ENCODE data around the gene FAM83C.

Gene FAM83C

DNA sequence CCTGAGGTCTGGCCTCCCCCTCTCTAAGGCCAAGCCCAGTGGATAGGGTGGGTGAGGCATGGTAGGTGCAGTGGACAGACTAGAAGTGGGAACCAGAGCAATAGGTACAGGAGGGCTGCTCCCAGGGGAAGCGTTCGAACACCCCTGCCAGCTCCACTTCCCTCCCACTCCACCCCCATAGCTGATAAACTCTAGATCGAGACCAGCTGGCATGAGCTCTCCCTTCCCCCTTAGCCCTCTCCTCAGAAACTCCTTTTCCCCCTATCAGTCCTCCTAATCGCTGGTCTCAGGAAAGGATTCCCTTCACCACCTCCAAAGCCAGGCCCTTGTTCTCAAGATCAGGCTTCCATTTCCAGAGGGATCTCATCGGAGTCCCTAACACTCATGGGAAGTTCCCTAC, 6.0 kb upstream of the FAM83C start:
- no peak overlapping the region for H2AFZ ChIP-seq (ENCODE audit: low read depth, low read length)
- H3K4me2 ChIP-seq (ENCODE audit: low read length), result no peak overlapping the region
- TF ChIP-seq, protein P1, sequence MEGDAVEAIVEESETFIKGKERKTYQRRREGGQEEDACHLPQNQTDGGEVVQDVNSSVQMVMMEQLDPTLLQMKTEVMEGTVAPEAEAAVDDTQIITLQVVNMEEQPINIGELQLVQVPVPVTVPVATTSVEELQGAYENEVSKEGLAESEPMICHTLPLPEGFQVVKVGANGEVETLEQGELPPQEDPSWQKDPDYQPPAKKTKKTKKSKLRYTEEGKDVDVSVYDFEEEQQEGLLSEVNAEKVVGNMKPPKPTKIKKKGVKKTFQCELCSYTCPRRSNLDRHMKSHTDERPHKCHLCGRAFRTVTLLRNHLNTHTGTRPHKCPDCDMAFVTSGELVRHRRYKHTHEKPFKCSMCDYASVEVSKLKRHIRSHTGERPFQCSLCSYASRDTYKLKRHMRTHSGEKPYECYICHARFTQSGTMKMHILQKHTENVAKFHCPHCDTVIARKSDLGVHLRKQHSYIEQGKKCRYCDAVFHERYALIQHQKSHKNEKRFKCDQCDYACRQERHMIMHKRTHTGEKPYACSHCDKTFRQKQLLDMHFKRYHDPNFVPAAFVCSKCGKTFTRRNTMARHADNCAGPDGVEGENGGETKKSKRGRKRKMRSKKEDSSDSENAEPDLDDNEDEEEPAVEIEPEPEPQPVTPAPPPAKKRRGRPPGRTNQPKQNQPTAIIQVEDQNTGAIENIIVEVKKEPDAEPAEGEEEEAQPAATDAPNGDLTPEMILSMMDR (IDR thresholded peaks at IDR 0.05; ENCODE audit: low read depth, low read length), result no peak
- no peak for TF ChIP-seq EZH2phosphoT487 (IDR thresholded peaks at IDR 0.05; ENCODE audit: low read depth)
- H3K36me3 ChIP-seq (replicated peaks; ENCODE audit: low read depth, low read length), result no peaks in the 10 kb centered on the region
- H3K4me1 ChIP-seq (ENCODE audit: low read length), result peaks cover 12% of the 10 kb centered on the region
- H3K4me3 ChIP-seq (ENCODE audit: low read length), result no peak overlapping the region
- no peak overlapping the region for H3K27ac ChIP-seq (ENCODE audit: low read length)
- H3K9me3 ChIP-seq (ENCODE audit: insufficient read depth, low read length), result no peaks in the 10 kb centered on the region
- H3K79me2 ChIP-seq (ENCODE audit: low read length), result no peaks in the 10 kb centered on the region
- no peaks in the 10 kb centered on the region for H3K27me3 ChIP-seq (ENCODE audit: low read depth, low read length)
- H3K9ac ChIP-seq (ENCODE audit: low read length), result no peak overlapping the region
- no peaks in the 10 kb centered on the region for H4K20me1 ChIP-seq (ENCODE audit: insufficient read depth, low read length)

GRCh38 chr20:35297740-35298139, 5.5 kb upstream of the FAM83C start:
- TF ChIP-seq EZH2phosphoT487 (IDR thresholded peaks at IDR 0.05; ENCODE audit: low read depth), result no peak
- TF ChIP-seq, protein P1 (IDR thresholded peaks at IDR 0.05; ENCODE audit: low read depth, low read length), result no peak
- H3K4me3 ChIP-seq (ENCODE audit: low read length), result no peak overlapping the region
- H3K9ac ChIP-seq (ENCODE audit: low read length), result no peak overlapping the region

GRCh38 chr20:35297155-35297554, 4.9 kb upstream of the FAM83C start:
- peaks cover 1% of the 10 kb centered on the region for H3K4me1 ChIP-seq (ENCODE audit: low read length)
- H4K20me1 ChIP-seq (ENCODE audit: insufficient read depth, low read length), result no peaks in the 10 kb centered on the region
- TF ChIP-seq, protein P1 (IDR thresholded peaks at IDR 0.05; ENCODE audit: low read depth, low read length), result no peak
- TF ChIP-seq EZH2phosphoT487 (IDR thresholded peaks at IDR 0.05; ENCODE audit: low read depth), result no peak
- no peak overlapping the region for H3K27ac ChIP-seq (ENCODE audit: low read length)
- no peaks in the 10 kb centered on the region for H3K79me2 ChIP-seq (ENCODE audit: low read length)
- no peak overlapping the region for H3K9ac ChIP-seq (ENCODE audit: low read length)
- no peak overlapping the region for H2AFZ ChIP-seq (ENCODE audit: low read depth, low read length)
- no peak overlapping the region for H3K4me2 ChIP-seq (ENCODE audit: low read length)
- H3K27me3 ChIP-seq (ENCODE audit: low read depth, low read length), result no peaks in the 10 kb centered on the region
- no peaks in the 10 kb centered on the region for H3K9me3 ChIP-seq (ENCODE audit: insufficient read depth, low read length)
- H3K4me3 ChIP-seq (ENCODE audit: low read length), result no peak overlapping the region
- no peaks in the 10 kb centered on the region for H3K36me3 ChIP-seq (replicated peaks; ENCODE audit: low read depth, low read length)

More at GRCh38 chr20:35297740-35298139, 5.5 kb upstream of the FAM83C start:
- no peaks in the 10 kb centered on the region for H3K27me3 ChIP-seq (ENCODE audit: low read depth, low read length)
- no peak overlapping the region for H3K27ac ChIP-seq (ENCODE audit: low read length)
- H3K36me3 ChIP-seq (replicated peaks; ENCODE audit: low read depth, low read length), result no peaks in the 10 kb centered on the region
- H3K4me2 ChIP-seq (ENCODE audit: low read length), result no peak overlapping the region
- peaks cover 7% of the 10 kb centered on the region for H3K4me1 ChIP-seq (ENCODE audit: low read length)
- H2AFZ ChIP-seq (ENCODE audit: low read depth, low read length), result no peak overlapping the region
- H3K79me2 ChIP-seq (ENCODE audit: low read length), result no peaks in the 10 kb centered on the region
- no peaks in the 10 kb centered on the region for H4K20me1 ChIP-seq (ENCODE audit: insufficient read depth, low read length)
- H3K9me3 ChIP-seq (ENCODE audit: insufficient read depth, low read length), result no peaks in the 10 kb centered on the region

DNA sequence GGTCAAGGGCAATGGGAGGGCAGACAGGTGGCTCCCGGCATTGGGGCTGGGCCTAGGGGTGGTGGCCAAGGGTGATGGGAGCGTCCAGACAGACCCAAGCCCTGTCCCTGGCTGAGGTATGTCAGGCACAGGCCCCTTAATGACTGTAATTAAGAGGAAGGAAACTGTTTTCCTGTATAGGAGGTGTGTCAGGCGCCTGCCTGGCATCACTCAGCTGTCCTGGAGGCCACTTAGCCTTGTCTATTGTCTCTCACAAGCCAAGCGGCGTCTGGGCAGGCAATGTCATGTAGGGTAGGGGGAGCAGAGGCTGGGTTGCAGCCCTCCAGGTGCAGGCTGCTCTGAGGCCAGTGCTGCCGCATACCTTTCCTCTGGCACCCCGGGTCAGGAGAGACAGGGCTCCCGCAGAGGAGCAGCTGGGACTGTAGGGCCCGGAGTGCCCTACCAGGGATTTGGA, 3.9 kb upstream of the FAM83C start:
- TF ChIP-seq, protein P1 (IDR thresholded peaks at IDR 0.05; ENCODE audit: low read depth, low read length), result no peak
- no peak for TF ChIP-seq EZH2phosphoT487 (IDR thresholded peaks at IDR 0.05; ENCODE audit: low read depth)
- Histone ChIP-seq H3K9me3 (ENCODE audit: insufficient read depth, low read length) (no peaks in the 10 kb centered on the region), H3K27me3 (ENCODE audit: low read depth, low read length) (no peaks in the 10 kb centered on the region), H3K4me3 (ENCODE audit: low read length) (no peak overlapping the region), H3K4me1 (ENCODE audit: low read length) (no peaks in the 10 kb centered on the region), H3K36me3 (replicated peaks; ENCODE audit: low read depth, low read length) (no peaks in the 10 kb centered on the region), H3K9ac (ENCODE audit: low read length) (no peak overlapping the region), H2AFZ (ENCODE audit: low read depth, low read length) (no peak overlapping the region), H4K20me1 (ENCODE audit: insufficient read depth, low read length) (no peaks in the 10 kb centered on the region), H3K27ac (ENCODE audit: low read length) (no peak overlapping the region), H3K4me2 (ENCODE audit: low read length) (no peak overlapping the region), H3K79me2 (ENCODE audit: low read length) (no peaks in the 10 kb centered on the region)

Data from OCI-LY3 (cell line).